Measurements from ENCODE around the gene DDX27.

- TF ChIP-seq CTCF (IDR thresholded peaks at IDR 0.05; ENCODE audit: low read depth, low read length, missing input control): no peak
- TF ChIP-seq YY1 (IDR thresholded peaks at IDR 0.05): no peak
- TF ChIP-seq REST (IDR thresholded peaks at IDR 0.05): no peak
- no peak for TF ChIP-seq HNF4G (IDR thresholded peaks at IDR 0.05)
- no peak for TF ChIP-seq JUND (IDR thresholded peaks at IDR 0.05)
Measured at GRCh38 chr20:49281059-49281912, 62.1 kb downstream of the DDX27 start.
